ENCODE measurements around the gene SLC4A11. TPM values are rescaled to one million over a fixed set of nuclear protein-coding genes. Genes with fewer than 3 reads are reported as not detected.

SLC4A11 gene
- total RNA-seq, result 3.2 and 3.3 TPM in 2 replicates

GRCh38 chr20:3239026-3239866, at the start of gene SLC4A11:
Gene SLC4A11, minus strand, starts transcription at chr20:3239190. Its CDS starts 53 bp downstream, at chr20:3239137.
- intact Hi-C loops (cut with micrococcal nuclease), result loop anchor here (2.0 kb wide), 1 partner anchor 64 kb away; no protein-coding TSS in a partner anchor
- no peaks in the 10 kb centered on the region for H3K36me3 Mint-ChIP-seq (ENCODE audit: low read depth)
- H3K27ac Mint-ChIP-seq, result peak within 1 kb of the TSS; percentile 74
- H3K4me1 Mint-ChIP-seq (ENCODE audit: low read depth), result peaks cover 8% of the 10 kb centered on the region
- no peaks in the 10 kb centered on the region for H3K9me3 Mint-ChIP-seq
- peaks cover 60% of the 10 kb centered on the region for H3K27me3 Mint-ChIP-seq (ENCODE audit: insufficient read depth)
- DNase-seq (ENCODE audit: low spot score), result peak; percentile 27
- H3K4me3 Mint-ChIP-seq, result peak within 1 kb of the TSS; percentile 91

GRCh38 chr20:3283222-3283820, 44.3 kb upstream of the SLC4A11 start:
- Mint-ChIP-seq H3K36me3 (ENCODE audit: low read depth) (peaks cover 3% of the 10 kb centered on the region), H3K4me1 (ENCODE audit: low read depth) (no peaks in the 10 kb centered on the region), H3K4me3 (no peak overlapping the region), H3K27ac (no peak overlapping the region), H3K9me3 (no peaks in the 10 kb centered on the region), H3K27me3 (ENCODE audit: insufficient read depth) (no peaks in the 10 kb centered on the region)
- DNase-seq (ENCODE audit: low spot score), result no peak
- intact Hi-C loops (cut with micrococcal nuclease), result no loop called here

GRCh38 chr20:3282271-3283221, 43.6 kb upstream of the SLC4A11 start:
- H3K4me3 Mint-ChIP-seq, result no peak overlapping the region
- H3K27ac Mint-ChIP-seq, result no peak overlapping the region
- H3K27me3 Mint-ChIP-seq (ENCODE audit: insufficient read depth), result no peaks in the 10 kb centered on the region
- intact Hi-C loops (cut with micrococcal nuclease), result no loop called here
- no peak for DNase-seq (ENCODE audit: low spot score)
- peaks cover 3% of the 10 kb centered on the region for H3K36me3 Mint-ChIP-seq (ENCODE audit: low read depth)
- no peaks in the 10 kb centered on the region for H3K9me3 Mint-ChIP-seq
- H3K4me1 Mint-ChIP-seq (ENCODE audit: low read depth), result no peaks in the 10 kb centered on the region

- Mint-ChIP-seq H3K36me3 (ENCODE audit: low read depth) (peaks cover 3% of the 10 kb centered on the region), H3K9me3 (no peaks in the 10 kb centered on the region), H3K4me3 (no peak overlapping the region), H3K4me1 (ENCODE audit: low read depth) (no peaks in the 10 kb centered on the region), H3K27ac (no peak overlapping the region), H3K27me3 (ENCODE audit: insufficient read depth) (no peaks in the 10 kb centered on the region)
- no peak for DNase-seq (ENCODE audit: low spot score)
- intact Hi-C loops (cut with micrococcal nuclease), result no loop called here
Observed at GRCh38 chr20:3281437-3281836, 42.4 kb upstream of the SLC4A11 start.

GRCh38 chr20:3279761-3280160, 40.8 kb upstream of the SLC4A11 start:
- intact Hi-C loops (cut with micrococcal nuclease), result no loop called here
- no peak overlapping the region for H3K4me3 Mint-ChIP-seq
- no peak overlapping the region for H3K27ac Mint-ChIP-seq
- no peaks in the 10 kb centered on the region for H3K4me1 Mint-ChIP-seq (ENCODE audit: low read depth)
- H3K9me3 Mint-ChIP-seq, result no peaks in the 10 kb centered on the region
- peaks cover 1% of the 10 kb centered on the region for H3K36me3 Mint-ChIP-seq (ENCODE audit: low read depth)
- no peak for DNase-seq (ENCODE audit: low spot score)
- no peaks in the 10 kb centered on the region for H3K27me3 Mint-ChIP-seq (ENCODE audit: insufficient read depth)

DNA sequence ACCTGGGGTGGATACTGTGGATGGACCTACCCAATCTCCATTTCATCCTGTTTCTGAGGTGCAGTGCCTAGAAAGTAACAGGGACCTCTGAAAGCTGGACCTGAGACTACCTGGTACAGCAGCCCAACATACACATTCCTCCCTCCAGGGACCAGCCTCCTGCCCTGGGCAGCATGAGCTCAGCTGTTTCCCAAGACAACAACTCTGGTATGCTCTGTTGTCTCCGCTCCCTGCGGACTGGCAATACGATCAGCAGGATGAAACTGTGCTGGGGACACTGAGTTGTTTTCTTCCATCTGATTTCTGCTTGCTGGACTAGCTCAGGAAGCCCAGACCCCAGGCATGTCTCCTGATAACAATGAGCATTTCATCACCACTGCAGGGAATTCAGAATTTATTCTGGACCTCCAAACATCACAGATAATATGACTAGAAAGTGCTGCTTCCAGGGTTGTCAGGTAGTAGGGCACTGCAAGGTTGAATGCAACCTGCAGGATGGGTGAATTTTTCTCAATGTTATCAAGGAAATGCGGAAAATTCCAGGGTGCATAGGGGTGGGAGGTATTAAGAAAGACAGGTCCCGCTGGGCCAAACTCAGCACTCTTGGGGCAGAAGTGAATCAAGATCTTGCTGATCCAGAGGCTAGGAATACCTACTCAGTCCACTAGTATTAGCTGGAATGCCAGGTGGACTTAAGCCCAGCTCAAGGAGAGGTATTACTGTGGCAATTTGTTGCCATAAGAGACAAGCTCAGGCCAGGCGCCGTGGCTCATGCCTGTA, 38.9 kb upstream of the SLC4A11 start:
- intact Hi-C loops (cut with micrococcal nuclease), result no loop called here
- Mint-ChIP-seq H3K36me3 (ENCODE audit: low read depth) (peaks cover 1% of the 10 kb centered on the region), H3K4me1 (ENCODE audit: low read depth) (no peaks in the 10 kb centered on the region), H3K27ac (no peak overlapping the region), H3K27me3 (ENCODE audit: insufficient read depth) (no peaks in the 10 kb centered on the region), H3K9me3 (no peaks in the 10 kb centered on the region), H3K4me3 (no peak overlapping the region)
- no peak for DNase-seq (ENCODE audit: low spot score)

DNA sequence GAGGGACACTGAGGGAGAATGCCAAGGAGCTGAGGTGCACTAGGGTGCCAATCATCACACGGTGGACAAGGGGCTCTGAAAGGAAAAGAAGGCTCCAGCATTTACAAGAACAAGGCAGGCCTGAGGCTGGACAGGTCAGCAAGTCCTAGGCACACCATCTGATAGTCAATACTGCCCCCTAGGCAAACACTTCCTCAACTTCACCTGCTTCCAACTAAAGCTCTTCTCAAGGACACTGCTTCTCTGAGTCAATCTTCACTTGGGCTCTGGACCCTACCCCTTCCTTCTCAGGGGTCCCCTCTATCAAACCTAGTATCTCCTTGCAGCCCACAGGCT, 37.7 kb upstream of the SLC4A11 start:
- DNase-seq (ENCODE audit: low spot score), result no peak
- Mint-ChIP-seq H3K4me3 (no peak overlapping the region), H3K27me3 (ENCODE audit: insufficient read depth) (no peaks in the 10 kb centered on the region), H3K9me3 (no peaks in the 10 kb centered on the region), H3K27ac (no peak overlapping the region), H3K4me1 (ENCODE audit: low read depth) (no peaks in the 10 kb centered on the region), H3K36me3 (ENCODE audit: low read depth) (peaks cover 1% of the 10 kb centered on the region)
- intact Hi-C loops (cut with micrococcal nuclease), result loop anchor here (1.0 kb wide), 1 partner anchor 58 kb away; no protein-coding TSS in a partner anchor

- Mint-ChIP-seq H3K4me1 (ENCODE audit: low read depth) (no peaks in the 10 kb centered on the region), H3K27ac (no peak overlapping the region), H3K27me3 (ENCODE audit: insufficient read depth) (no peaks in the 10 kb centered on the region), H3K4me3 (no peak overlapping the region), H3K36me3 (ENCODE audit: low read depth) (no peaks in the 10 kb centered on the region), H3K9me3 (no peaks in the 10 kb centered on the region)
- intact Hi-C loops (cut with micrococcal nuclease), result loop anchor here (1.0 kb wide), 1 partner anchor 58 kb away; no protein-coding TSS in a partner anchor
- DNase-seq (ENCODE audit: low spot score), result no peak
Observed at GRCh38 chr20:3275966-3276679, 37.1 kb upstream of the SLC4A11 start.

GRCh38 chr20:3275064-3275935, 36.3 kb upstream of the SLC4A11 start:
- H3K36me3 Mint-ChIP-seq (ENCODE audit: low read depth), result no peaks in the 10 kb centered on the region
- no peaks in the 10 kb centered on the region for H3K27me3 Mint-ChIP-seq (ENCODE audit: insufficient read depth)
- no peak overlapping the region for H3K4me3 Mint-ChIP-seq
- no peaks in the 10 kb centered on the region for H3K9me3 Mint-ChIP-seq
- no peak for DNase-seq (ENCODE audit: low spot score)
- no peak overlapping the region for H3K27ac Mint-ChIP-seq
- intact Hi-C loops (cut with micrococcal nuclease), result no loop called here
- no peaks in the 10 kb centered on the region for H3K4me1 Mint-ChIP-seq (ENCODE audit: low read depth)

- no peaks in the 10 kb centered on the region for H3K9me3 Mint-ChIP-seq
- no peaks in the 10 kb centered on the region for H3K4me1 Mint-ChIP-seq (ENCODE audit: low read depth)
- DNase-seq (ENCODE audit: low spot score), result no peak
- no peaks in the 10 kb centered on the region for H3K27me3 Mint-ChIP-seq (ENCODE audit: insufficient read depth)
- no peak overlapping the region for H3K27ac Mint-ChIP-seq
- intact Hi-C loops (cut with micrococcal nuclease), result no loop called here
- H3K36me3 Mint-ChIP-seq (ENCODE audit: low read depth), result no peaks in the 10 kb centered on the region
- H3K4me3 Mint-ChIP-seq, result no peak overlapping the region
Observed at GRCh38 chr20:3273371-3273770, 34.4 kb upstream of the SLC4A11 start.

- Mint-ChIP-seq H3K4me1 (ENCODE audit: low read depth) (no peaks in the 10 kb centered on the region), H3K27ac (no peak overlapping the region), H3K9me3 (no peaks in the 10 kb centered on the region), H3K4me3 (no peak overlapping the region), H3K27me3 (ENCODE audit: insufficient read depth) (no peaks in the 10 kb centered on the region), H3K36me3 (ENCODE audit: low read depth) (no peaks in the 10 kb centered on the region)
- no peak for DNase-seq (ENCODE audit: low spot score)
- intact Hi-C loops (cut with micrococcal nuclease), result no loop called here
Observed at GRCh38 chr20:3270051-3270450, 31.1 kb upstream of the SLC4A11 start.
